ENCODE data around the gene ALPI.

Gene ALPI

DNA sequence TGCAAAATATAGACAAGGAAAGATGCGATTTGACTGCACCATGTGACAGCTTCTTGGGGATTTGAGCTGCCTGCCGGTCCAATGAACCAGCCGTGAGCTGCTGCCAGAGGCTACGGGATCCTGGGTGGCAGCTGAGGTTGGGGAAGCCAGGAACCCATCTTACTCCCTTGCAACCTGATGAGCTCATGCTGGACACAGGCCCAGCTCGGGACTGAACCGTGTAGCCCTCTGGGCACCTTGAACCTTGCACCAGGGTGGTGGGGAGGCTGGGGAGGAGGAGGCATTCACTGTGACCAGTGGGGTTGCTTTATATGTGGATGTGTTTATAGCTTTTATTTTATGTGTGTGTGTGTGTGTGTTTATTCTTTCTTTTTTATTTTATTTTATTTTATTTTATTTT, 9.1 kb downstream of the ALPI start:
- DNase-seq, result no peak

DNA sequence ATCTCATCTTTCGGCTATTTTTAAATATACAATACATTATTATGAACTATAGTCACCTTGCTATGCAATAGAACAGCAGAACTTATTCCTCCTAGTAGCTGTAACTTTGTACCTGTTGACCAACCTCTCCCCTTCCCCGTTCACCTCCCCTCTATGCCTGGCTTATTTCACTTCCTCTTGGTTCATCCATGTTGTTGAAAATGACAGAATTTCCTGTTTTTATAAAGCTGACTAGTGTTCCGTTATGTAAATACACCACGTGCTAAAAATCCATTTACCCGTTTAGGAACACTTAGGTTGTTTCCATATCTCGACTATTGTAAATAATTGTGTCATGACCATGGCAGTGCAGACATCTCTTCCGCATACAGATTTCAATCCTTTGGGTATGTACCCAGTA, 10.3 kb downstream of the ALPI start:
- no peak for DNase-seq

DNA sequence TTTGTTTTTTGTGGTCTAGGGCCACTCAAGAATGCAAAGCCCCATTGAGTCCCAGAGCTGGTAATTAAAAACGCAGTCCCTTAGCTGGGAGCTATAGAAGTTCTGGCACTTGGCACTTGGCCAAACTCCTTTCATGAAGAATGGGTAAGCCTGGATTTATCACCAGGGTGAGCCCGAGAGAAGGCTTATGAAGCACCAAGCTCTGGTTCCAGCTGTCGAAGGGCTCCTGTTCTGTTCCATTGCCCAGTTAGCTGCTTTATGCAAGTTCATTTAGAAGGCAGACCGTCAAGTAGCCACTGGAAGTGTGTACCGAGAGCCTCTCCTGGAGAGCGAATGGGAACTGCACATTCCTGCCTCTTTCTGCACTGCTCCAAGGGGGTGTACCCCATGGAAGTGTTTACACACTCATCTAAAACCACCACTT, 17.5 kb downstream of the ALPI start:
- peak; percentile 87 for DNase-seq

DNA sequence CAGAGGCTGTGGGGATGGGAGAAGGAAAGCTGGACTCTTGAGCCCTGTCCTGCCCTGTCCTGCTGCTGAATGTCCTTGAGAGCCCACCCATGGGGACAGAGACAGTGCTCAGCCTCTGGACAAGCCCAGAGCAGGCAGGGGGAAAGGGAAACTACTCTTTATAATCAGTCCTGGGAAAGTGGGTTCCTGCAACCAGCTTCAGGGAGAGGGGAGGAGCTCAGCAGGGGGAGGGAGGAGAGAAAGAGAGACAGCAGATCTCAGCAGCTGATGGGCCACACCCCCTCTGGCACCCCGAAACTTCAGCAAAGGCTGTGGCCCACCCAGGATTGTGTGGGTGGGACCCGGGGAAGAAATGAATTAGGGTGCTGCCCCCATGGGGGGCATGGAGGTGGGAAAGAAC, 20.1 kb downstream of the ALPI start:
- DNase-seq, result no peak

DNA sequence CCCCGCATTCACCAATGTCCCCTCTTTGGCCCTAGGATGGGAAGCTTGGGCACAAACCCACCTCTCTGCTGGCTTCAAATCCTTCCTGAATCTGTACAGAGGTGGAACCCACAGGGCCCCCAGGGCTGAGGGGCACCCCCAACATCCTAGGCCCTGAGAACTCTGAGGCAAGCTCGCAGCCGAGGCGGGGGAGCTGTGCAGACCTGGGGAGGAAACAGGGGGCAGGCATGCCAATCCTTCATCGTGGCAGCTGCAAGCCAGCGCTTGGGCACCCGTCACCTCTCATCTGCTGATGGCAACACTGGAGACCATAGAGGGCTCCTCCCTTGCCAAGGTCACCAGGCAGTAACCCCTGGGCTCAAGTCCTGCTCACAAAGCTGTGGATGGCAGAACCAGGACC, 20.8 kb downstream of the ALPI start:
- no peak for DNase-seq

DNA sequence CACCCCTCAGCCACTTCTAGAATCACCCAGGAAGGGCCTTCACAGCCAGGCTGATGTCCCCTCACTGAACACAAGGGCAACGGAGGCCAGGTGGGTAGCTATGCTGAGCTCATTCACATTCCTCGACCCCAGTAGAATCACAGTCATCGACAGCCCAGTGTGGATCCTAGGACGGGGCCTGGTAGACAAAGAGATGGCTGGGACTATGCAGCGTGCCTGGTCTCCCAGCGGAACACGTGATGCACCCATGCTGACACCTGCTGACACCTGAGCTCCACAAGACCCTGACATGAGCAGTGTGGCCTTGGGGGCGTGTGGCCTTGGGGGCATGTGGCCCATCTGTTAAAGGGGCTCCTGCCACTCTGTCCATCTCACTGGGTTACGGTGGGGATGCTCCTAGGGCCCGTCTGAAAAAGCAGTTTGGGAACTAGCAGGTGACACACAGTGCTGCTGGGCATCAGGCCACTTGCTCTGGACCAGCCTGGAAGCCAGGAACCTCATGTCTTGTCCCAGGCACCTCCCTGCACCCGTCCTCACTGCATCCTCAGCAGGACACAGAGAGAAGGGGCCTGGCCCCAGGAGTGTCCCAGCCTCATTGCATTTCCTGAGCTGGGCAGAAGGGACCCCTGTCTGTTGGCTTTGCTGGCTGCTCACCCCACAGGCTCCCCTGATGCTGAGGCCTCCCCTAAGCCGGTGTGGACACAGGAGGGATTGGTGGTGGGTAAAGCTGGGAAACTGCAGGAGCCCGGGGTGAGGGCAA, 22.0 kb downstream of the ALPI start:
- no peak for DNase-seq

DNA sequence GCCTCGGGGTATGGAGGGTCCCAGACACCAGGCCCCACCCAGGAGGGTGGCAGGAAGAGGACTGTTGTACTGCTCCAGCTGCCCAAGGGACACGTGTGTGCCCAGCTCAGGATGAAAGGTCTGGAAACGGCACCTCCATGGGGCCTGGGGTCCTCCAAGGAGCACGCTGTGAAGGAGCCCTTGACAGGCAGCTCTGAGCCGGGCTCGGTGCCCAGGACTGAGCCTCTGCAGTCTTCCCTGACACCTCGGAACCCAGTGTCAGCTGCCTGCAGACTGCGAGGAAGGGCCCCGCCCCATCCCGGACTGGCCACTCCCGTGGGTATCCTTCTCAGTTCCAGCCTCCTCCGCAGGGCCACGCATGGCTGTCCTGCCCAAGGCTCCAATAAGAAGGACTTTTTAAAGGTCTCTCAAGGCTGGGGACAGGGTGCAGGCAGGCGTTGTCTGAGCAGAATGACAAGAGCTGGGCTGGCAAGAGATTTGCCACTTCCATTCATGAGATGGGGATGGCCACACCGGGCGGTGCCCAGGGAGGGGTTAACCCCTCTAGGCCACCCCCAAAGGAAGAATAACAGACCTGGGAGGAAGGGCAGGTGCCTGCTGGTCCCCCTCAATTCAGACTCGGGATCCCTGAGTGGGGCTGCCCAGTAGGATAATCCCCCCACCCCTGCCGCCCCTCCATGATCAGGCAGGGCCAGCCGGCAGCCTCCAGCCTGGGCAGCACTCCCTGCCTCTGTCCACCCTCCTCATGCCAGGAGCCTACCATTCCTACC, 22.8 kb downstream of the ALPI start:
- DNase-seq, result no peak

- no peak for DNase-seq
Observed at GRCh38 chr2:232479341-232480200, 23.6 kb downstream of the ALPI start.

- DNase-seq, result no peak
Observed at GRCh38 chr2:232480201-232481190, 24.5 kb downstream of the ALPI start.

GRCh38 chr2:232481322-232482140, 25.6 kb downstream of the ALPI start:
- DNase-seq, result no peak

- no peak for DNase-seq
Observed at GRCh38 chr2:232482301-232483238, 26.6 kb downstream of the ALPI start.

GRCh38 chr2:232483311-232483922, 27.5 kb downstream of the ALPI start:
- no peak for DNase-seq

DNA sequence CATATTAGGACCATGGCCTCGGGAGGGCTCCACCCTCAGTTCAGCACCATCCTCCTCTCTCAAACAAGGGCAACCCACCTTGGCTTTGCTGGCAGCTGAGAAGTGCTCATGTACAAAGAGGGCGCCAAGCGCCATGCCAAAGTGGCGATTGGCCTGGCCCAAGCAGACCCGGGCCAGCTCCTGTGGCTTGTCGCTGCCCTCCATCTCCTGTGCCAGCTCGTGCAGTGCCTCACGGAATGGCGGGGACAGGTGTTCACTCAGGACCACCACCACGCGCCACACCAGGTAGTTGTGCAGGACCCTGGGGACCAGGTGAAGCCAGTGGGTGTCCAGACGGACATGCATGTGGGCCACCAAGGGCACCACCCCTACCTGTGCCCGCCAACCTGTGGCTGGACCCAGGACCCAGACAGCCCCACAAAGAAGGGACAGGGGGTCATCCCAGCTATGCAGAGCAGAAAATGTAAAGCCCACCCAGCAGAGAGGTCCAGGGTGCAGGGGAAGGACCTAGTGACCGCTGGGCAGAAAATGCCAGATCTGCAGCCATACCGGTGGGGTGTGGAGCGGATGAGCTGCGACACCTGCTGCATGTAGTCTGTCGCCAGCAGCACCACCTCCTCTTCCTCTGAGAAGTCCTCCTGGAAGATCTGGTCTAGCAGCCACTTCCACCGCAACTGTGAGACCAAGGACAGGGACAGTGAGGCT, 28.1 kb downstream of the ALPI start:
- DNase-seq, result no peak

- DNase-seq, result no peak
Observed at GRCh38 chr2:232484628-232485347, 28.8 kb downstream of the ALPI start.

- DNase-seq, result no peak
Observed at GRCh38 chr2:232485348-232485756, 29.4 kb downstream of the ALPI start.

- no peak for DNase-seq
Observed at GRCh38 chr2:232485757-232486557, 30.0 kb downstream of the ALPI start.
